HepG2 (cell line): ENCODE measurements around the gene C1orf116. TPM values are rescaled to one million over a fixed set of nuclear protein-coding genes. Genes with fewer than 3 reads are reported as not detected.

ENCODE experiments used
- DRAP1 ChIP-seq: IDR thresholded peaks from 2 replicates; pipeline ENCODE4 v1.6.1; 2016; ENCODE audit warnings: missing genetic modification reagents, missing compliant biosample characterization
- ERF ChIP-seq: IDR thresholded peaks from 2 replicates; pipeline ENCODE4 v1.6.1; 2018; ENCODE audit warnings: missing biosample characterization, missing genetic modification reagents
- ESRRA ChIP-seq: sonication (generic); formaldehyde crosslinking; IDR thresholded peaks from 2 replicates; pipeline ENCODE4 v1.5.1; 2020; ENCODE audit warnings: mild to moderate bottlenecking, low read depth, missing genetic modification reagents
- GABPB1 ChIP-seq: IDR thresholded peaks from 2 replicates; pipeline ENCODE4 v1.6.1; 2016; ENCODE audit warnings: mild to moderate bottlenecking, missing genetic modification reagents, moderate library complexity, missing compliant biosample characterization
- IRF1 ChIP-seq: sonication (generic); formaldehyde crosslinking; IDR thresholded peaks from 2 replicates; pipeline ENCODE4 v1.4.0; 2020; ENCODE audit warnings: low read depth, mild to moderate bottlenecking, missing genetic modification reagents
- KAT8 ChIP-seq: IDR thresholded peaks from 2 replicates; pipeline ENCODE4 v1.6.1; 2016; ENCODE audit warnings: missing genetic modification reagents, missing compliant biosample characterization
- MYC ChIP-seq: sonication (generic); formaldehyde crosslinking; IDR thresholded peaks from 2 replicates; pipeline ENCODE4 v1.9.0; 2021; ENCODE audit warnings: missing genetic modification reagents, borderline replicate concordance
- NONO ChIP-seq, 2 experiments: fragments of 450-650 bp in 1 of 2; sonication (generic) in 1 of 2; formaldehyde crosslinking in 1 of 2; IDR thresholded peaks in 1 of 2; conservative IDR thresholded peaks in 1 of 2; 2 replicates each; pipeline versions ENCODE4 v1.6.1 to v1.8.0; 2017 to 2022; ENCODE audit warnings: mild to moderate bottlenecking in 1 of 2, missing genetic modification reagents in 1 of 2, moderate library complexity in 1 of 2
- RBFOX2 ChIP-seq: fragments of 200-400 bp; formaldehyde crosslinking; IDR thresholded peaks from 2 replicates; pipeline ENCODE4 v1.6.1; 2017; ENCODE audit warnings: low read depth, mild to moderate bottlenecking, low read length
- RFX5 ChIP-seq: IDR thresholded peaks from 2 replicates; pipeline ENCODE4 v1.6.1; 2011; ENCODE audit warnings: low read depth, low read length, improper control_type of control experiment
- ZNF3 ChIP-seq: IDR thresholded peaks from 2 replicates; pipeline ENCODE4 v1.7.0; 2017; ENCODE audit warnings: inconsistent platforms
- ZNF510 ChIP-seq: sonication (generic); formaldehyde crosslinking; IDR thresholded peaks from 2 replicates; pipeline ENCODE4 v1.4.0; 2020; ENCODE audit warnings: low read depth, mild to moderate bottlenecking, missing genetic modification reagents
- ZNF761 ChIP-seq: sonication (generic); formaldehyde crosslinking; conservative IDR thresholded peaks from 2 replicates; pipeline ENCODE4 v1.4.0; 2020; ENCODE audit warnings: mild to moderate bottlenecking, missing genetic modification reagents
- ZNF788 ChIP-seq: sonication (generic); formaldehyde crosslinking; IDR thresholded peaks from 2 replicates; pipeline ENCODE4 v1.5.0; 2020; ENCODE audit warnings: mild to moderate bottlenecking, missing genetic modification reagents, borderline replicate concordance
- polyA plus RNA-seq, 8 experiments: library from polyadenylated mRNA; depleted of rRNA in 3 of 8; stranded (reverse) in 7 of 8; unstranded in 1 of 8; fragments of >200 nt; fragmentation: Illumina TruSeq in 4 of 8; extraction: Trizol in 4 of 8; gene quantifications; 2 replicates each; pipeline versions ENCODE4 v1.2.1 to v1.2.3, GENCODE V29; 2011 to 2016; ENCODE audit warnings: low read depth in 4 of 8, missing spikeins in 1 of 8, mixed read lengths in 1 of 8; ENCODE audit not compliant: insufficient read depth in 1 of 8
- total RNA-seq, 5 experiments: library from RNA; depleted of rRNA; stranded (reverse); fragments of >200 nt; fragmentation: Illumina TruSeq; extraction: Trizol; gene quantifications; 2 replicates each; pipeline ENCODE4 v1.2.3, GENCODE V29; 2016; ENCODE audit warnings: low read depth in 1 of 5
- TF ChIP-seq, protein P1 (sequence below): sonication (generic); formaldehyde crosslinking; IDR thresholded peaks from 2 replicates; pipeline ENCODE4 v1.4.0; 2020; ENCODE audit warnings: mild to moderate bottlenecking, missing genetic modification reagents, borderline replicate concordance
- TF ChIP-seq, protein P2 (sequence below): sonication (generic); formaldehyde crosslinking; IDR thresholded peaks from 2 replicates; pipeline ENCODE4 v1.5.1; 2020; ENCODE audit warnings: missing genetic modification reagents, mild to moderate bottlenecking, borderline replicate concordance

Gene C1orf116
- total and polyA plus RNA-seq, 2 of the 13 experiments (the other 11 are each of a cell fraction or from before 2014, with no cell fraction given) = 0.51 to 0.95 TPM

GRCh38 chr1:207052911-207053769 lies 20.6 kb upstream of the C1orf116 start, which contains the start of gene PFKFB2 (continued):
- TF ChIP-seq KAT8 (CRISPR knock-in tag) (peak; percentile 86), RFX5 (peak; percentile 46; the same call in 1 of the 2 replicates), ZNF761 (CRISPR knock-in tag) (0 out of 2 replicates have a peak, but pooled peaks have one; percentile 30), NONO (IDR thresholded peaks at IDR 0.05) (no peak), NONO (CRISPR knock-in tag; conservative IDR thresholded peaks at IDR 0.05) (peak; percentile 30; the same call in 1 of the 2 replicates), ZNF788 (peak; percentile 66; the same call in 1 of the 2 replicates), IRF1 (no peak), MYC (CRISPR knock-in tag) (peak; percentile 35; the same call in 1 of the 2 replicates), ERF (CRISPR knock-in tag) (peak; percentile 71), ESRRA (CRISPR knock-in tag) (0 out of 2 replicates have a peak, but pooled peaks have one; percentile 13), DRAP1 (CRISPR knock-in tag) (peak; percentile 85), ZNF510 (CRISPR knock-in tag) (0 out of 2 replicates have a peak, but pooled peaks have one; percentile 69), GABPB1 (peak; percentile 72; the same call in 1 of the 2 replicates), RBFOX2 (peak; percentile 88), ZNF3 (no peak)
- TF ChIP-seq, protein P1, sequence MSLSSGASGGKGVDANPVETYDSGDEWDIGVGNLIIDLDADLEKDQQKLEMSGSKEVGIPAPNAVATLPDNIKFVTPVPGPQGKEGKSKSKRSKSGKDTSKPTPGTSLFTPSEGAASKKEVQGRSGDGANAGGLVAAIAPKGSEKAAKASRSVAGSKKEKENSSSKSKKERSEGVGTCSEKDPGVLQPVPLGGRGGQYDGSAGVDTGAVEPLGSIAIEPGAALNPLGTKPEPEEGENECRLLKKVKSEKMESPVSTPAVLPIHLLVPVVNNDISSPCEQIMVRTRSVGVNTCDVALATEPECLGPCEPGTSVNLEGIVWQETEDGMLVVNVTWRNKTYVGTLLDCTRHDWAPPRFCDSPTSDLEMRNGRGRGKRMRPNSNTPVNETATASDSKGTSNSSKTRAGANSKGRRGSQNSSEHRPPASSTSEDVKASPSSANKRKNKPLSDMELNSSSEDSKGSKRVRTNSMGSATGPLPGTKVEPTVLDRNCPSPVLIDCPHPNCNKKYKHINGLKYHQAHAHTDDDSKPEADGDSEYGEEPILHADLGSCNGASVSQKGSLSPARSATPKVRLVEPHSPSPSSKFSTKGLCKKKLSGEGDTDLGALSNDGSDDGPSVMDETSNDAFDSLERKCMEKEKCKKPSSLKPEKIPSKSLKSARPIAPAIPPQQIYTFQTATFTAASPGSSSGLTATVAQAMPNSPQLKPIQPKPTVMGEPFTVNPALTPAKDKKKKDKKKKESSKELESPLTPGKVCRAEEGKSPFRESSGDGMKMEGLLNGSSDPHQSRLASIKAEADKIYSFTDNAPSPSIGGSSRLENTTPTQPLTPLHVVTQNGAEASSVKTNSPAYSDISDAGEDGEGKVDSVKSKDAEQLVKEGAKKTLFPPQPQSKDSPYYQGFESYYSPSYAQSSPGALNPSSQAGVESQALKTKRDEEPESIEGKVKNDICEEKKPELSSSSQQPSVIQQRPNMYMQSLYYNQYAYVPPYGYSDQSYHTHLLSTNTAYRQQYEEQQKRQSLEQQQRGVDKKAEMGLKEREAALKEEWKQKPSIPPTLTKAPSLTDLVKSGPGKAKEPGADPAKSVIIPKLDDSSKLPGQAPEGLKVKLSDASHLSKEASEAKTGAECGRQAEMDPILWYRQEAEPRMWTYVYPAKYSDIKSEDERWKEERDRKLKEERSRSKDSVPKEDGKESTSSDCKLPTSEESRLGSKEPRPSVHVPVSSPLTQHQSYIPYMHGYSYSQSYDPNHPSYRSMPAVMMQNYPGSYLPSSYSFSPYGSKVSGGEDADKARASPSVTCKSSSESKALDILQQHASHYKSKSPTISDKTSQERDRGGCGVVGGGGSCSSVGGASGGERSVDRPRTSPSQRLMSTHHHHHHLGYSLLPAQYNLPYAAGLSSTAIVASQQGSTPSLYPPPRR = no peak; the same call in 1 of the 2 replicates
- TF ChIP-seq, protein P2, sequence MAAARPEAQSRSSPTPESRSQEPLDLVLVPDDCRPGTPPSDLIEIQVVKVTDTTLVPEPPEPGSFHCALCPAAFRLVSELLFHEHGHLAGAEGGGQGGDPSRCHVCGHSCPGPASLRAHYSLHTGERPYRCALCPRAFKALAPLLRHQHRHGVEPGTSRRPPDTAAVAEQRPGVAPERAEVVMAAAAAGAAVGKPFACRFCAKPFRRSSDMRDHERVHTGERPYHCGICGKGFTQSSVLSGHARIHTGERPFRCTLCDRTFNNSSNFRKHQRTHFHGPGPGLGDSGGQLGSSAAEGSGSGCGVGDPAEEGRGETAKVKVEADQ (CRISPR knock-in tag) = peak; percentile 50; the same call in 1 of the 2 replicates
